Stimulated activated CD8-positive, alpha-beta memory T cell treated with anti-CD3 and anti-CD28 coated beads, Interleukin-15, amount 100 ng/mL, for 48 hours (primary cell): ENCODE data around the gene TBC1D13.
"Not testable (repeated sequence)": the region's sequence is repeated elsewhere in the genome, so short reads cannot be mapped to it uniquely, and the experiment has no call there.

Experiments used
- DNase-seq, 2 donors: peaks; one replicate each; pipeline ENCODE4 v3.0.0-alpha.2; 2020; ENCODE audit warnings: low read depth in 2 of 2

The TBC1D13 gene

DNA sequence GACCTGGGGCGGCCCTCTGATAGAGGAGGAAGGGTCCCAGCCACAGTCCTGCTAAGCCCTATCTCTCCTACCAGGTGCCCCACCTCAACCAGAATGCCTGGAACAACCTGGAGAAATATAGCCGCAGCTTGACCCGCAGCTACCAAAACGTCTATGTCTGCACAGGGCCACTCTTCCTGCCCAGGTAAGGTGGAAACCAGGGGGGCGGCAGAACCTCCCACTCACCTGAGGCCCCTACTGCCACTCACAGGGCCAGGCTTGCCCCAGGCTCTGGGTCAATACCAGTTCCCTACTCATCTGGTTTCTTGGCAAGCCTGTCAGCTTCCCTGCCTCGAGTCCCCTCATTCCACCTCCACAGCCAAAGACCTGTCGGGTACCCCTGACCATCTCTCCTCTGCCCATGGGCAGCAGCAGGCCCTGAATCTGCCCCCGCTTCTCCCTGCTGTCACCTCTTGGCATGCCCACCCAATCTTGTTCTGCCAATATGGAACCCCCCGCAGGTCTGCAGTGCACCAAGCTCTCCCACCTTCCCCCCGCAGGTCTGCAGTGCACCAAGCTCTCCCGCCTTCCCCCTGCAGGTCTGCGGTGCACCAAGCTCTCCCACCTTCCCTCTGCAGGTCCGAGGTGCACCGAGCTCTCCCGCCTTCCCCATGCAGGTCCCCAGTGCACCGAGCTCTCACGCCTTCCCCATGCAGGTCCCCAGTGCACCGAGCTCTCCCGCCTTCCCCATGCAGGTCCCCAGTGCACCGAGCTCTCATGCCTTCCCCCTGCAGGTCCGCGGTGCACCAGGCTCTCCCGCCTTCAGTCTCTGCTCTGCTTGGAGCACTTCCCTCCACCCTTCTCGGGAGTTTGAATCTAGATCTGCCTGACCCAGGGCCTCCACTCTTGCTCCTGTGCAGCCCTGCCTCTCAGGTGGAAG lies 33.9 kb downstream of the TBC1D13 start:
- DNase-seq, result no peak

DNA sequence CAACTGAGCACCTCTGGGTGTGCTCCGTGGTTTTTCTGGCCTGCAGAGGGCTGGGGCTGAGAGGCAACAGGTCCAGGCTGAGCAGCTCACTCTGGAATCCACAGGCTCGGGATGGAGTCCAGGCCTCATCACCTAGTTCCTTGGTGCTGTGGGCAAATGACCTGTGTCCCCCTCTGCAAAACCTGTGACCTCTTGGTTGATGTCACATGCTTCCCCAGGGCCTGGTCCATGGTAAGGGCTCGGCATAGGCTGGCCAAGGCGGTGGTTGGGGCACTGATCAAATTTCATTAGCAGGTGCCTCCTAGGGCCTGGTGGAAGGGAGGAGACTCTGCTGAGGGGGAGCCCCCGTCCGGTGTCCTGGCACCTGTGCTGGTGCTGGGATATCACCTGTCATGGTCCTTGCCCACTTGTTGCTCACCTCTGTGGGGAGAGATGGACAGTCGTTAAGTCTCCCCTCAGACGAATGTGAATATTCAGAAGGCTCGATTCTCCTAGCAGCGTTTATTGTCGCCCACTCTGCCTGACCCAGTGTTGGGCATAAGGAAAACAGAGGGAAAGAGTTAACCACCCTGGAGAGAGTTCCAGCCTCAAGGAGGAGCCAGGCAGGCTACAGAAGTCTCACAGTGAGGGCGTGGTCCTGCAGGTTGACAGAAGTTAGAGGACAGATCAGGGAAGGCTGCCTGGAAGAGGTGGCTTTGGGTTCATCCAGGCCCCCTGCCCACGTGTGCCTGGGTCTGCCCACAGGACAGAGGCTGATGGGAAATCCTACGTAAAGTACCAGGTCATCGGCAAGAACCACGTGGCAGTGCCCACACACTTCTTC lies 34.7 kb downstream of the TBC1D13 start:
- no peak for DNase-seq

DNA sequence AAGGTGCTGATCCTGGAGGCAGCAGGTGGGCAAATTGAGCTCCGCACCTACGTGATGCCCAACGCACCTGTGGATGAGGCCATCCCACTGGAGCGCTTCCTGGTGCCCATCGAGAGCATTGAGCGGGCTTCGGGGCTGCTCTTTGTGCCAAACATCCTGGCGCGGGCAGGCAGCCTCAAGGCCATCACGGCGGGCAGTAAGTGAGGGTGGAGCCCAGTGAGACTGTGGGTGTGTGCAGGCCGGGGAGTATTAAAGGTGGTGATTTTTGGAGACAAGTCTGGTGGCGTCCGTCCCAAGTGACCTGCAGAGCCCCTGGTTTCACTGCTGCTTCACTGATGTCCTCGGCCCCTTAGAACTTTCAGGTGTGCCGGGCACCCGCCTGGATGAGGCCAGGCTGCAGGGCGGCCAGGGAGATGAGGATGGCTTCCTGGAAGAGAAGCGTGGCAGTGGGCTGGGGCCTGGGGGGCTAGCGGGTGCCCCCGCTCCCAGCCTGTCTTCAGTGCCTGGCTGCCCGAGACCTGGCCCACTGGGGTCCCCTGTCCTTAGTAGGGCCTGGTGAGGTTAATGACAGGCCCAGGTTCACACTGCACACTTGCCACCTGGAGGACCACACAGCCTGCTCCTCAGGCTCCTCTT lies 35.5 kb downstream of the TBC1D13 start:
- DNase-seq, result no peak

DNA sequence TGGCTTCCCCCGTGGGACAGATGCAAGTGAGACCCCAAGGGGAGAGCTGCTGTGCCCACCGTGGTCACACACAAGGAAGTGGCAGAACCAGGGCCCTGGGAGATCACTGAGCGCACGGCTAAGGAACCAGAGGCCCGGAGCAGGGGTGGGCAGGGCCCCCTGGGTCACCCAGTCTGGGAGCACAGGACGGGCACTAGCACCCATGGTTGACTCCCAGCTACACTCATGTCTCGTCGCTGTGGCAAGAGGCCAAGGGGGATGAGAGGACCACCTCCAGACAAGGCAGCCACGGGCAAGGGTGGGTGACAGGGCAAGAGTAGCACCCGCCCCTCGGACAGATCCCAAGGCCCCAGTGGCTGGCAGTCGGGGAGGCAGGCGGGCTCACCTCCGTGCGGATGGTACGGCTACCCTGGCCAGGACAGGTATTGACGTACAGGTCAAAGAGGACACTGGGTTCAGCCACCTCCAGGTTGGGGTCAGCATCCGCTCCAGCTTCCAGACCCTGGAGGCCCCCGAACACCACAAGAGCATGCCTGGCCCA lies 36.4 kb downstream of the TBC1D13 start:
- DNase-seq, result no peak

DNA sequence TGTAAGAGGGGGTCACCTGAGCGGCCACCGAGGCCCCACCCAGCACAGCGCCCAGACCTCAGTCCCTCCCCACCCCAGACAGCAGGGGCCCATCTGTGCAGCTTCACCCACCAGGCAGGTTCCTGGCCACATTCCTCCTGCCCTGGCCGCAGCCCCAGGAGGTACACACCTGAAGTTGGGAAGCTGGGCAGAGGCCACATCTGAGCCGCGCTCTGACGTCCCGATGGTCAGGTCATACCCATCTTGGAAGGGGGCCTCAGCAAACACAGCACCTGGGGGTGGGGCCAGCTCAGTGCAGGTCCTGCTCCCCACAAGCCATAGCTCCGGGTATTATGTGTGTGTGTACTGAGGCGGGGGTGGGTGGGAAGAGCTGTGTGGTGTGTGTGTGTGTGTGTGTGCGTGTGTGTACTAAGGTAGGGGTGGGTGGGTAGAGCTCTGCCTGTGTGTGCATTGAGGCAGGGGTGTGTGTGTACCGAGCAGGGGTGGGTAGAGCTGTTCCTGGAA lies 36.9 kb downstream of the TBC1D13 start:
- no peak for DNase-seq

DNA sequence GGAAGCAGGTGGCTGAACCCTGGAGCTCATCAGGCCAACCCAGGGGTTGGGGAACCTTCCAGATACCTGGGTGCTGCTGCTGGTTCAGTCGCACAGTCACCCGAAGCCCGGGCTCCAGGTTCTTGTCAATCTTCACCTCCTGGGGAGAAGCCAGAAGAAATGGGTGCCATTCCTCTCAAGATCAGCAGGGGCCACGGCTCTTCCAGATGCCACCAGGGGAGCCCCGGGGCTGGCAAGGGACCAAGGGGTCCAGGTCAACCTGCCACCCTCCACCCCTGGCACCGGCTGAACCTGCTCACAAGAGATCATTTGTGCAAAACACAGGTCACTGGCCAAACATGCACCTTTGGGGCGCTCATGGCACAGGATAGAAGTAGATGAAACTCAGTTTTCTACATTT lies 37.9 kb downstream of the TBC1D13 start:
- DNase-seq, result no peak

DNA sequence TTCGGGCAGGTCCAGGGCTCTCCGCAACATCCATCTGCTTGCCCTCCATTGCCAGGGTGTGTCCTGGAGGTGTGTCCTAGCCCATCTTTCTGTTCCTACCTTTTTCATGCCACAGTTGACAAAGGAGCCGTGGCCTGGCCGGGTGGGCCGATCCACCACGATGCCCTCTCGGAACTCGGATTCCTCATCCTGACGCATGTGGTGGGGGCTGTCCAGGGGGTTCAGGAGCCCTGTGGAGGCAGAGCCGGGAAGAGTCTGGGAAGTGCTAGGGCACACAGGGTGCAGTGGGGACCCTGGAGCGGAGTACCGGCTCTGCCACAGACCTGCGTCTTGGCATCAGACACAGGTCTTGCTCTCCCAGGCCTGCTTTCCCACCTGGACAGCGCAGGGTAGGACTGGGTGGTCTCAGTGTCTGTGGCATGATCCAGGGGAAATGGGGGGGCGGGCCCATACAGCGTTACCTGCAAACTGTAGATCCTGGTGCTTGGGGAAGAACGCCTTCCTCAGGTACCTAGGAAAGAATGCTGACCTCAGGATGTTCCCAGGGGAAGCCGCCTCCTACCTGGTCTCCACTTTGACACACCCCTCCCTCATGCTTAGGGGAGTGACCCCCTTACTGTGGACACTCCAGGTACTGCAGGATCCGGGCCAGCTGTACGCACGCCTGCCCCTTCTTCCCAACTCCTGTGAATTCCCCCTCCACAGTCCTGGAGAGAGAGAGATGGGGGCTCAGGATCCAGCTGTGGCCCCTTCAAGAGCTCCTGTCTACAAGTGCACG lies 39.1 kb downstream of the TBC1D13 start:
- DNase-seq, result no peak

DNA sequence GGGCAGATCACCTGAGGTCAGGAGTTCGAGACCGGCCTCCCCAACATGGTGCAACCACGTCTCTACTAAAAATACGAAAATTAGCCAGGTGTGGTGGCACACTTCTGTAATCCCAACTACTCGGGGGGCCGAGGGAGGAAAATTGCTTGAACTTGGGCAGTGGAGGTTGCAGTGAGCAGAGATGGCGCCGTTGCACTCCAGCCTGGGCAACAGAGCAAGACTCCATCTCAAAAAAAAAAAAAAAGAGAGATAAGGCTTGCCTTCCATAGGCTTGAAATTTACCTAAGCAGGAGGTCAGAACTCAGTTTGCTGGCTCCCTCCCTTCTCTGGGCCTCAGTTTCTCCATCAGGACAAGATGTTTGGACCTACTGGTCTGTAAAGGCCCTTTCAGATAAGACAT lies 41.2 kb downstream of the TBC1D13 start:
- no peak for DNase-seq

DNA sequence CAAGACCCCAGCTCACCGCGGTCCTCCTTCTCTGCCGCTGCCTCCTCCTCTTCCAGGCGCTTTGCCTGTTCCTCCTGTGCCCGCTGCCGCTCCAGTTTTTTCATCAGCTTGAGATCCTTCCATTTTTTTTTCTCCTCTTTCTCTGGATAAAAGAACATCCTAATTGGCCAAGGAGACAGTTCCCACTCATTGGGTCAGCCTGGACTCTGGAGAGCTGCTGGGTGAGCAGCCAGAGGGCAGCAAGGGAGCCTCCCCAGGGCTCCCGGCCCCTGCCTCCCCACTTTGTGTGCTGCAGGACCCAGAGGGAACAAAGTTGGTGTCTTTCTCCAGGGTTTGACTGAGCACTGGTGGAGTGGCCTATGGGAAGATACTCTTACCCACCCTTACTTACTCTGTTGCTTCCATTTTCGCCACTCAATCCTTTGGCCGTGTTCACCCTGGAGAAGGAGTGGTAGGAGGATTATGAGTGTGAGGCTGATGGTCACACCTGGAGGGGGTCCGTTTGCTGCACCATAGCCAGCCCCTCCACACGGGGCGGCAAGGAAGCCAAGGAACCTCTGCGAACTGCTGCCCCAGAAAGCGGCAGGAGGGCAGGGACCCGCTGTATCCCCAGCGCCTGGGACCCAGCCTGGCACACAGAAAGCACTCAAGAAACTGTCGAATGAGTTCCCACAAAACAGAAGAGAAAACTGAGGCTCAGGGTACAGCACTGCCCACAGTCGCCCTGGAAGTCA lies 41.8 kb downstream of the TBC1D13 start:
- DNase-seq, result no peak

DNA sequence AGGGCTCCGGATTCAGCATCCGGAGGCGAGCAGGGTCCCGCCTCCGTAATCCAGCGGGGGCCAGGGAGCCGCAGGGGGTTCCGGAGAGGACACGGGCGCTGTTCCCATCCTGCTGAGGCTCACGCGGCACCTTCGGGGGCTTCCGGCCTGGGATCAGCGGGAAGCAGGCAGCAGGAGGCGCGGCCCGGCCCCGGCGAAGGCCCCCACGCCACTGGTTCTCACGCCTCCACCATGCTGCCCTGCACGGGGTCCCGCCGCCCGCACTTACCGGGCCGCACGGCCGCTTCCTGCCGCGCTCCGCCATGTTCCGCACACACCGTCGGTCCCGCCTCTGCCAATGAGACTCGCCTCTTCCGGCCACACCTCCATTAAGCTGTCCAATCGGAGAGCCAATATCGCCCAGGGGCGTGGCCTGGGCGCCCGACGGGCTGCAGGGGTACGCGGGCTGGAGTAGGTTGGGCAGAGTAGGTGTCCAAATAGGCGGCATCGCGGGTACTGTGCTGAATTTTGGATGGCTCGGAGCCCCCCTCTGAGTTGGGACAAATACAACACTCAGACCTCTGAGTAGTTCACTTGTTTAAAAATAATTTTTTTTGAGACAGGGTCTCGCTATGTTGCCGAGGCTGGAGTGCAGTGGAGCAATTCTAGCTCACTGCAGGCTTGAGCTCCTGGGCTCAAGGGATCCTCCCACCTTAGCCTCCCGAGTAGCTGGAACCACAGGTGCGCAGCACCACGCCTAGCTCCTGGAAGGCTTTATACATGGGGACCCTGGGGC lies 42.6 kb downstream of the TBC1D13 start, which contains the start of gene SPOUT1:
SPOUT1 (minus strand) TSS at position 318 of the 775 bp plus-strand sequence; CDS start at position 304, 14 bp downstream.
- DNase-seq, result peak; percentile 91 to 92

DNA sequence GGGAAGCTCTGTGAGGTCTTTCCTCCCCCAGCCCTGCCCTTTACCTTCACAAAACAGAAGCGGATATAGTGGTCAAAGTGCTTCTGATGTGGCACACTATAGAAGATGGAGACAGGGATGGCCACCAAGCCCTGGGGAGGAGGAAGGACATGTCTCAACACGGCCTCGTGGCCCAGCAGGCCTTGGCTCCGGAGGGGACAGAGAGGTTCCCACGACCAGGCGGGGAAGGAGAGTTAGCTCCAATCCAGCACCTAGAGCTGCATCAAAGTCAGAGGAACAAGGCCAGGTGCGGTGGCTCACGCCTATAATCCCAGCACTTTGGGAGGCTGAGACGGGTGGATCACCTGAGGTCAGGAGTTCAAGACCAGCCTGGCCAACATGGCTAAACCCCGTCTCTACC lies 46.6 kb downstream of the TBC1D13 start:
- no peak for DNase-seq

DNA sequence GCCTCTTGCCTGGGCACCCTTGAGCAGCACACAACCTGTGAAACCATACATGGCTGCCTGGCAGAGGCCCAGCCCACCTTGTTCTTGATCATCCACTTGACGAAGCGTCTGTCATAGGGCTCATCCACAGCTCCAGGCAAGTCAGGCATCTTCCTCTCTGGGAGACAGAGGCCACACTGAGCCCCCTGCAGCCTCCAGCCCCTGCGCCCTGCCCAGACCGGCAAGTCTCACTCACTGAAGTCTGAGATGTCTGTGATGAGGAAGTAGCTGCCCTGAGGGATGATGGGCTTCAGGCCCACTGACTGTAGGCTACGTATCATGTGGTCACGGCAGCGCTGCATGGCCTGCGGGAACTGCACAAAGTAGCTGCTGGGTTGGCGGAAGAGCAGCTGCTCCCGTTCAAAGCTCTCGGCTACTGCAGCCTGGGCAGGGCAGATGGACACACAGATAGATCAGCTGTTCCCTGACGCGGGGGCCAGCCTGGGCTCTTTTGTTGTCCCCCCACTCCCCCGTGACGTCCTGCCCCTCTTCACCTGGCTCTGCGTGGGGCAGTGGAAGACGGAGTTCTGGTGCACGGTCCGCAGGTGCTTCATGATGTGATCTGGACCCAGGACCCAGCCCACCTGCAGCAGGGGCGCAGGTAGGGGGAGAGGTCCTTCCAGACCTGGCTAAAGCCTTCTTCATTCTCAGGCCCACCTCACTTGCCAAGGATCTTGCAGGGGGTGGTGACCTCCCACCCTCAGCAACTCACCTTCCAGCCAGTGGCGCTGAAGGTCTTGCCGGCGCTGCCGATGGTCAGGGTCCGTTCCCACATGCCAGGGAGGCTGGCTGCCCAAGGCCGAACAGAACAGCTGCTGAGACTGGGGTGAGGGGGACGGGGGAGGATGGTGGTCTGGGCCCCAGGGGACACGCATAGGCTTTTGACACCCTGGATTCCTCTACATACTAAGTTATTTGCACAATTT lies 48.5 kb downstream of the TBC1D13 start:
- DNase-seq, result no peak

DNA sequence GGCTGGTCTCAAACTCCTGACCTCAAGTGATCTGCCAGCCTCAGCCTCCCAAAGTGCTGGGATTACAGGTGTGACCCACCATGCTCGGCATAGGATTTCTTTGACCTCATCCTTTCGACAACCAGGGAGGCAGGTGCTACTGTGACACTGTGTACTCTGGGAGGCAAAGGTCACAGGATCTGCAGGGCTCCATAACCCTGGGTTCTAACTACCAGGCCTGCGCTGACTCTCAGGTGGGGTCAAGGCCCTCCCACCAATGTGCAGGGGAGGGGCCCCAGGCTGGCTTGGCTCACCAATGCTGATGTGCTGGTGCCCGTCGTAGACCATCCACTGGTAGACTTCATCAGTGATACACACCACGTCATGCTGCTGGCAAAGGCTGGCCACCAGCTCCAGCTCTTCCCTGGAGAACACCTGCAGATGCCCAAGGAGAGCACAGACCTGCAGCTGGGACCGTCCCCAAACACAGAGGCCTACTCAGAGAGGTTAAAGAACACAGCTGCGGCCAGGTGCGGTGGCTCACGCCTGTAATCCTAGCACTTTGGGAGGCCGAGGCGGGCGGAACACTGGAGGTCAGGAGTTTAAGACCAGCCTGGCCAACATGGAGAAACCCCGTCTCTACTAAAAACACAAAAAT lies 49.6 kb downstream of the TBC1D13 start:
- DNase-seq, result no peak

DNA sequence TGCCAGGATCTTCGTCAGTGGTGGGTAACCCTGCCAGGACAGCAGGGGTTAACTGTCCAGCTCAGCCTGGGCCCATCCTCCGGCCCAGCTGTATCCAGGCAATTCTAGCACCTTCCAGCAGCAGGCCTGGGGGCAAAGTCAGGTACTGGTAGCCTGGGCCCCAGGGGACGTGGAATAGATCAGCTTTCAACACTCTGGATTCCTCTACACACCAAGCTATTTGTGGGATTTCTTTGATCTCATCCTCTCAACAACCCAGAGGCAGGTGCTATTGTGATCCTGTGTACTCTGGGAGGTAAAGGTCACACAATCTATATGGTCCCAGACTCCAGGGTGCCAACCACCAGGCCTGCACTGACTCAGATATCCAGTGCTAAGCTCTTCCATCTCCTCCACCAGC lies 51.3 kb downstream of the TBC1D13 start:
- DNase-seq, result no peak

DNA sequence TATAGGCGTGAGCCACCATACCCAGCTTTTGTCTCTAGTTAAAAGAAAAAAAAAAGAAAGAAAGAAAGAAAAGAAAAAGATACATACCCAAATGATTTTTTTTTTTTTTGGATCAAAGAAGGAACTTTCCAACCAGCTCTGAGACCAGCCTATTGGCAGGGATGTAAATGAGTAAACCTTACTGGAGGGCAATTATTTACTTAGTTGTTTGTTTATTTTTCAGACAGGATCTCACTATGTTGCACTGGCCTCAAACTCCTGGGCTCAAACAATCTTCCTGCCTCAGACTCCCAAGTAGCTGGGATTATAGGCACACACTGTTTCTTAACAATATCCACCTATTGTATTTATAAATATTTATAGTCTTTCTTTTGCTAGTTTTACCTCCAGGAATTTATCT lies 53.5 kb downstream of the TBC1D13 start:
- DNase-seq, result no peak

DNA sequence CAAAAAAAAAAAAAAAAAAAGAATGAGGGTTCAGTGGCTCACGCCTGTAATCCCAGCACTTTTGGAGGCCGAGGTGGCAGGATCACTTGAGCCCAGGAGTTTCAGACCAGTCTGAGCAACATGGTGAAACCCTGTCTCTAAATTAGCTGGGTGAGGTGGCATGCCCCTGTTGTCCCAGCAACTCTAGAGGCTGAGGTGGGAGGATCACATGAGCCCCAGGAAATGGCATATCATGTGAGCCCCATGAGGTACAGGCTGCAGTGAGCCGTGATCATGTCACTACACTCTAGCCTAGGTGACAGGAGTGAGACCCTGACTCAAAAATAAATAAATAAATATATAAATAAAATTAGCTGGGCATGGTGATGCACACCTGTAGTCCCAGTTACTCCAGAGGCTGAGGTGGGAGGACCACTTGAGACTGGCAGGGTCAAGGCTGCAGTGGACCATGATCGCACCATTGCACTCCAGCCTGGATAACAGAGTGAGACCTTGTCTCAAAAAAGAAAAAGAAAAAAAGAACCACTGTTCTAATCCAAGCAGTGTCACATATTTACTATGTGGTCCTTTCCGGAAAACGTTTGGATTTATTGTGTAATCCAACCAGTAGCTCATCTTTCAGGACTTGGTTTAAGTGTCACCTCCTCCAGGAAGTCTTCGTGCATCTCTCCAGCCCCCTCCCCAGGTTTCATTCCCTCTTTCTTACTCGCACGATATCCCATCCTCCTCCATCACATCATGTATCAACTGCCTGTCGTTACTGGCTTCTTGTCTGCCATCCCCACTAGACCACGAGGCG lies 54.8 kb downstream of the TBC1D13 start:
- no peak for DNase-seq

DNA sequence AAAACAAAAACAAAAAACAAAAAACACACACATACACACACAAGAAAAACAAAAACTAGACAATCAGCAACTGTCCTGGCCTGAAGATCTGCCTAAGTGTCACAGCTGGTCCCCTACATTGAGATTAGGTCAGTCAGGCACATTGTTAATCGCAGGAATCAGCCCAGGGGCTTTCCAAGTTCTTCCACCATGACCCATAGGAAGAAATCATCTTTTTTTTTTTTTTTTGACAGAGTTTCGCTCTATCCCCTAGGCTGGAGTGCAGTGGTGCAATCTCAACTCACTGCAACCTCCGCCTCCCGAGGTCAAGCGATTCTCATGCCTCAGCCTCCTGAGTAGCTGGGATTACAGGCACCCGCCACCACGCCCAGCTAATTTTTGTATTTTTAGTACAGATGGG lies 56.1 kb downstream of the TBC1D13 start:
- not testable (repeated sequence) for DNase-seq
